HEK293 (cell line): ENCODE measurements around the gene RGS5.

Experiments used
- CTCF ChIP-seq: fragments of 450-650 bp; formaldehyde crosslinking; IDR thresholded peaks from 2 replicates; pipeline ENCODE4 v1.5.1; 2016; ENCODE audit warnings: missing biosample characterization, missing genetic modification characterization
- KLF16 ChIP-seq: fragments of 450-650 bp; formaldehyde crosslinking; IDR thresholded peaks from 2 replicates; pipeline ENCODE4 v1.5.1; 2017; ENCODE audit warnings: missing biosample characterization, missing genetic modification characterization
- KLF8 ChIP-seq: fragments of 450-650 bp; formaldehyde crosslinking; IDR thresholded peaks from 2 replicates; pipeline ENCODE4 v1.5.1; 2016; ENCODE audit warnings: missing biosample characterization, missing genetic modification characterization
- ZSCAN30 ChIP-seq: fragments of 450-650 bp; IDR thresholded peaks from 2 replicates; pipeline ENCODE4 v1.5.1; 2018; ENCODE audit warnings: missing biosample characterization, mild to moderate bottlenecking, missing genetic modification characterization, moderate library complexity

- TF ChIP-seq CTCF (tag by site-specific recombination) (no peak), ZSCAN30 (tag by site-specific recombination) (no peak), KLF8 (no peak), KLF16 (tag by site-specific recombination) (no peak)
Observed at GRCh38 chr1:163172596-163172995, 30.1 kb downstream of the RGS5 start.
